GM12891 (cell line): Measurements from ENCODE around the gene SULT1A2.

Experiments used
- POLR2A ChIP-seq: IDR thresholded peaks from 2 replicates; pipeline ENCODE4 v1.6.1; 2011; ENCODE audit warnings: low read depth, low read length, control low read depth
- POLR2AphosphoS5 ChIP-seq: IDR thresholded peaks from 2 replicates; pipeline ENCODE4 v1.6.1; 2011; ENCODE audit warnings: low read depth, low read length, control low read depth
- POU2F2 ChIP-seq: IDR thresholded peaks from 2 replicates; pipeline ENCODE4 v1.6.1; 2011; ENCODE audit warnings: low read depth, mild to moderate bottlenecking, control low read depth, low read length, moderate library complexity
- SPI1 ChIP-seq: IDR thresholded peaks from 2 replicates; pipeline ENCODE4 v1.6.1; 2011; ENCODE audit warnings: low read depth, low read length, control low read depth
- TAF1 ChIP-seq: IDR thresholded peaks from 2 replicates; pipeline ENCODE4 v1.6.1; 2011; ENCODE audit warnings: low read depth, low read length, control low read depth

GRCh38 chr16:28606291-28607115 is 9.7 kb upstream of the SULT1A2 start:
- TF ChIP-seq POLR2A, result no peak
- TF ChIP-seq POLR2AphosphoS5, result no peak
- no peak for TF ChIP-seq POU2F2
- no peak for TF ChIP-seq TAF1
- no peak for TF ChIP-seq SPI1
